ENCODE results near the gene TMEM178B. TPM values are rescaled to one million over a fixed set of nuclear protein-coding genes. Genes with fewer than 3 reads are reported as not detected.

The TMEM178B gene
- total RNA-seq, 4 donors from 2014 or later = under 0.01 to 0.94 (median 0.35) TPM

GRCh38 chr7:141132671-141133070 is 58.8 kb downstream of the TMEM178B start:
- TF ChIP-seq, protein P1, sequence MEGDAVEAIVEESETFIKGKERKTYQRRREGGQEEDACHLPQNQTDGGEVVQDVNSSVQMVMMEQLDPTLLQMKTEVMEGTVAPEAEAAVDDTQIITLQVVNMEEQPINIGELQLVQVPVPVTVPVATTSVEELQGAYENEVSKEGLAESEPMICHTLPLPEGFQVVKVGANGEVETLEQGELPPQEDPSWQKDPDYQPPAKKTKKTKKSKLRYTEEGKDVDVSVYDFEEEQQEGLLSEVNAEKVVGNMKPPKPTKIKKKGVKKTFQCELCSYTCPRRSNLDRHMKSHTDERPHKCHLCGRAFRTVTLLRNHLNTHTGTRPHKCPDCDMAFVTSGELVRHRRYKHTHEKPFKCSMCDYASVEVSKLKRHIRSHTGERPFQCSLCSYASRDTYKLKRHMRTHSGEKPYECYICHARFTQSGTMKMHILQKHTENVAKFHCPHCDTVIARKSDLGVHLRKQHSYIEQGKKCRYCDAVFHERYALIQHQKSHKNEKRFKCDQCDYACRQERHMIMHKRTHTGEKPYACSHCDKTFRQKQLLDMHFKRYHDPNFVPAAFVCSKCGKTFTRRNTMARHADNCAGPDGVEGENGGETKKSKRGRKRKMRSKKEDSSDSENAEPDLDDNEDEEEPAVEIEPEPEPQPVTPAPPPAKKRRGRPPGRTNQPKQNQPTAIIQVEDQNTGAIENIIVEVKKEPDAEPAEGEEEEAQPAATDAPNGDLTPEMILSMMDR (IDR thresholded peaks at IDR 0.05; ENCODE audit: low read depth) = no peak

GRCh38 chr7:141133646-141134045 is 59.8 kb downstream of the TMEM178B start:
- TF ChIP-seq, protein P1 (IDR thresholded peaks at IDR 0.05; ENCODE audit: low read depth) = no peak

DNA sequence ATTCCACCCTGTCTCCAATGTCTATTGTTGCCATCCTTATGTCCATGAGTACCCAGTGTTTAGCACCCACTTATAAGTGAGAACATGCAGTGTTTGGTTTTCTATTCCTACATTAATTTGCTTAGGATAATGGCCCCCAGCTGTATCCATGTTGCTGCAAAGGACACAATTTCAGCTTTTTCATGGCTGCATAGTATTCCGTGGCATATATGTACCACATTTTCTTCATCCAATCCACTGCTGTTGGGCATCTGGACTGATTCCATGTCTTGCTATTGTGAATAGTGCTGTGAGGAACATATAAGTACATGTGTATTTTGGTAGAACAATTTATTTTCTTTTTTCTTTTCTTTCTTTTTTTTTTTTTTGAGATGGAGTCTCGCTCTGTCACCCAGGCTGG is 68.2 kb downstream of the TMEM178B start:
- TF ChIP-seq, protein P1 (IDR thresholded peaks at IDR 0.05; ENCODE audit: low read depth) = no peak

DNA sequence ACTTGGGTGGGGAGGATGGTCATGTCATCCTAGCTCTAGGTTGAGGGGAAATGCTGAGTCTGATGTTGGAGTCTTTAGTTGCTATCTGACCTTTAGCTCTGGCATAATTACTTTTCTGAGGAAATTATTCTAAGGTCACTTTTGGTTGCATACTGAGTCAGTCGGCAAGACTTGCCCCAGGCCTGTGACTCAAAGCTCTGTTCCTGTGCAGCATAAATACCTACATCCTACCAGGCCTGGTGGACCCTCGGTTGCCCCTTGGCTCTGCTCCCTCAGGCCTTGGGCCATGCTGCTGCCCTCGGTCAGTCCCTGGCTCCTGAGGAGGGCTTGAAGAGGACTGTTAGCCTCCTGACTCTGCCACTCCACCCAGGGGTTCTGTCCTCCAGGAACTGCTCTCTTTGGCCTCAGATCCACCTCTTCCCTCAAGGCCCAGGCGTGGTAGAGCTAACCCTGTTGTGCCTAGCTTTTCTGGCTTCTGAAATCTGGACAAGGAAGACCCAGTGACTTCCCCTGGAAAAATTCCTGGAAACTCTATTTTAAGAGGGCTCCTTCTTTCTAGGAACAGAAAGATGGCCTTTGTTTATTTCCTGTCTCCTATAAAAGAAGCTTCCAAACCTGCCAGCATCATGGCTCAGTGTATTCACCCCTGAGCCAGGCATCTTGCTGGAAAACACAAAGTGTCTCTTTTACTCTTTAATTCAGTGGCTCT is 71.2 kb downstream of the TMEM178B start:
- TF ChIP-seq, protein P1 (IDR thresholded peaks at IDR 0.05; ENCODE audit: low read depth) = no peak

DNA sequence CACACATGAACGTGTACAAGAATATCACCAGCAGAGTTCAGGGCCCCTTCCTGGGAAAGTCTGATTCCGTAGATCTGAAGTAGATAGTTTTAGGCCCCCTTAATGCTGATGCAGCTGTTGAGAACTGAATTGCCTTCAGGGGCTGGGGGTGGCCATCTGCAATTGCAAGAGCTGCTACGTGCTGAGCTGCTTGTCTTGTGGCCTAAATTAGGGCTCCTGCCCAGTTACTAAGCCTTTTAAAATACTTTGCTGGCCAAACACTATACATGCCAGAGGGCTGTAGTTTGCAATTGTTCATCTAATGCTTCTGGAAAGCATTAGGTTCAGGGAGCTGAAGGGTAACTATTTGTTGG is 71.7 kb downstream of the TMEM178B start:
- TF ChIP-seq, protein P1 (IDR thresholded peaks at IDR 0.05; ENCODE audit: low read depth) = no peak

DNA sequence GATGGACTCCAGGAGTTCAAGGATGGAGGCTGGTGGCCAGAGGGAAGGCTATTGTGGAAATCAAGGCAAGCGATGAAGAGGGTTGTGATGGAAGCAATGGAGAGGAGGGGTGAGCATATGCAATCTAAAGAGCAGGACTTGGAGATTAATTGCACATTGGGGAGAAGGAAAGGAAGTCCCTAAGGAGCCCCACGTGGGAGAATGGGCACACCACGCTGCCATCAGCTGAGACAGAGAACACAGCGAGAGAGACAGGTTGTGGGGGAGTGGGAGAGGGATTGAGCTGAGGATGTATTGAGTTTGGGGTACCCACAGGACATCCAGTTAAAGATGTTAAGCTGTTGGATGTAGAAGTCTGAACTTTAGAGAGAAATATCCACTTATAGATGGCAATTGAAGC is 73.6 kb downstream of the TMEM178B start:
- TF ChIP-seq, protein P1 (IDR thresholded peaks at IDR 0.05; ENCODE audit: low read depth) = no peak

DNA sequence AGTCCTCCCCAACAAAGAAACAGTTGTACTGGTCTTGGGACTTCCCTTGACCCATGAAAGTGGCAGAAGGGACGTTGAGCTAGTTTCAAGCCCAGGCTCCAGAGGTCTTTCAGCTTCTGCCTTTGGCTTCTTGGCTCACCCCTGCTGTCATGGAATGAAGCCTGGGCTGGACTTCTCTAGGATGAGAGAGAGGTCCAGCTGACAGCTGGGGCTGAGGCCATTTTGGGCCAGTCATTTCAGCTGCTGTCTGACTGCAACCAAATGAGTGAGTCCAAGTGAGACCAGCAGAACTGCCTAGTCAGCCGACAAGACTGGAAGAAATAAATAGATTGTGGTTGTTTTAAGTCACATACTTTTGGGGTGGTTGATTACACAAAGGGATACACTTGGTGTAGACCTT is 76.6 kb downstream of the TMEM178B start:
- TF ChIP-seq, protein P1 (IDR thresholded peaks at IDR 0.05; ENCODE audit: low read depth) = no peak

Measured in subcutaneous adipose tissue (tissue), 4 donors.